DLD1 (cell line): ENCODE data around the gene CNTNAP4.

Source experiments
- in situ Hi-C: cut with HindIII; loops from 2 replicates; pipeline ENCODE4 v1.10.0; 2017; ENCODE audit warnings: low sequenced_read_pairs

The CNTNAP4 gene

DNA sequence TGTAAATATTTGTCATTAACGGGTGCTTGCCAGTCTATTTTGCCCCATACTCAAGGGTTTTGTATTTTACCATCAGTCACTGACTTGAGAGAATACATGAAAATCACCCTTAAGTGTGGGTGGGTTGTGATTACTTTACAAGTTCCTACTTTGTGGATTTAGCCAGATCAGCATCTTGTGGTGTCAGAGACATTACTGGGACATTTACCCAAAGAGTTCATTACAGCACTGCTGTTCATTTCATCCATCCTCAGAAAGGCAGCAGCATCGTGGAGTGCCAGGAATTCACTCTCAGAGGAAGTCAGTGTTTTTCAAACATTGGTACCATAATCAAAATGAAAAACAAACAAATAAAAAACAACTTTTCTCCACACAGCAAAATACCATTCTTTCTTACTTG is 110.8 kb downstream of the CNTNAP4 start:
- in situ Hi-C loops = no loop called here

DNA sequence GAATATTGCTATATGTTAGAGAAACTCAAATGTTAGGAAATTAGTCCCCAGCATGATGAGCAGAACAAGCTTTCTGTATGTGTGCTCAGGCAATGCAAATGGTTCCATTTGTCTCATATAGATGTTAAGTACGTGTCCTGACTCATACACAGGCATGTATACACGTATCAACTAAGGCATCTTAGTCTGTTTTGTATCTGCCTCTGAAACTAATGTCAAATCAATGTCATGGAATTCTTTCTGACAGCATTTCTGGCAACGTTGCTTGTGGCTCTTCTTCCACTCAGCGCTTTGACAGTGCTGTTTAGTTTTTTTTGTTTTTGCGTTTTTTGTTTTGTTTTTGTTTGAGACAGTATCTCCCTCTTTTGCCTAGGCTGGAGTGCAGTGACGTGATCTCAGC is 111.9 kb downstream of the CNTNAP4 start:
- in situ Hi-C loops = no loop called here

DNA sequence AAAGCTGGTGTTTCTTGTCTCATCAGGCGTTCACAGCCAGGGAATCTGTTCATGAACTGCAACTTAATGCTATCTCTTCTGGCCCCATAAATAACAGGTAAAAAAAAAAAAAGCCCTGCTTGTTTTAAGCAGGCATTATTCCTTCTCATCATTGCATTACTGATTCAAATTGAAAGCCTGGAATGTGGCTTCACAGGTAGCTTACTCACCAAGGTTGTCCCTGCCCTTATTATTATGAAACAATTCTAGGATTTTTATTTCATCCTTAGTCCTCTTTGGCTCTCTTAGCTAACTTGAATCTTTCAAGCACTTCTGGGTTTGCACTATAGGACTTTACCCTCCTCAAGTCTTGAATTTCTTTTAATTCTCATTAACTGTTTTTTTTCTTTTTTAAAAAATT is 113.3 kb downstream of the CNTNAP4 start:
- in situ Hi-C loops = no loop called here

DNA sequence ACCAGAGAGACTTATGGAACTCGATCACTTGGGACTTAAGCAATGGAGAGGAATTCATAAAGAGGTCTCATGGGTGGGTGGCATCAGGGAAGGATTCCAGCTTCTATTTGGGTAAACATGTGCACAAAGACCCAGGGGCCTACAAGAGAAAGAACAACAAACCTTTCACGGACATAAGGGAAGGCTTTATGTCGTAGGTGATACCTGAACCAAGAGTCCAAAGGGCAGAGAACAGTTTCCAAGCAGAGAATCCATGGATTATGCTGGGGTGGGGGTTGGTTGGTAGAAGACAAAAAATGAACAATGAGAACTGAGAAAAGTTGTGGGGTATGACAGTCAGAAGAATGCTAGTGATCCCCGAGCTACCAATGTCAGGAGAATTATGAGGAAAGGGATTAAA is 119.8 kb downstream of the CNTNAP4 start:
- in situ Hi-C loops = no loop called here

DNA sequence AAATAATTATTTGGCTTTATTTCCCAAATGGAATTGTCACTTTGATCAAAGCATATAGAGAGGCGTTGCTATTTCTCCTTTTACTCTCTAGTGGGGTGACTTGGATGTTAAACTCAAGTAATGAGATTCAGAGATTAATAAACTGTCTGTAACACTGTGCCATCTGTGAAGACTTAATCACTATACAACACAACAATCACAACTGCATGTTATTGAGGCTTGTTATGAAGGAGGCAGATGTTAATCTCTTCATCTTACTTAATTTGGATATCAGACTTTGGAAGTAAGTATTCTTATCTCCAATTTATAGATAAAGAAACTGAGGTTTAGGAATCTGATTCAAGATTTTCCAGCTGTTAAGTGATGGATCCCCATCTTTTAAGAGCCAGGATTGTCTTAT is 132.5 kb downstream of the CNTNAP4 start:
- in situ Hi-C loops = no loop called here

DNA sequence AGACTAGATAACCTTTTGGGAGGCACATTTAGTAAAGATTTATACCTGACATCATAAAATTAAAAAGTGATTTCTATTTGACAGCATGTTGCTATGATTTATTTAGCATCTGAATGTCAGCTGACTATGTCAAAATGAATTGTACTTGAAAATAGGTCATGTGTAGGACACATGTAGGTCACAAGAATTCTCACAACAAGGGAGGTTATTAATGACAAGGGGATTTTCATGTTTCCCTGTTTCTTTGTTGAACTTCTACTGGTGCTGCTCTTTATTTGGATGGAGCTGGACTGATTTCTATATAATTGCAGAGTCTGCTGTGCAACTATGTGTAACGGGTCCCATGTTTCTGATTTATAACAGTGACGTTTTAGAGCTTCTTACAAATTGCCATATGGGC is 144.4 kb downstream of the CNTNAP4 start:
- in situ Hi-C loops = no loop called here

DNA sequence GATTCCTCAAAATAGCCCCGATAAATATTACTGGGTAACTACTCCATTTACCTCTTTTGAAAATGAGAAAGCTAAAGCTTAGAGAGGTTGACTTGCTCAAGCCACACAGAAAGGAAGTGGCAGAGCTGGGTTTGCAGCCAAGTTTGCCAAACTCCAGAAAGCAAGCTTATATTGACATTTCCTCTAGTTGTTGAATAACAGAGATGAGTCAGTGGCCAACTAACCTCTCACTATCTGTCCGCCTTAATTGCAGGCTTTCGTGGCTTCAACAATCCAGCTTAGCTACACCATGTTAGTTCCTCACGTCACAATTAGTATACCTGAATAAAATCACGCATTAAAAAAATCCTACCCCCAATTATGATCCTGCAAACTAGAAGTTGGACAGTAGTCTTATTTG is 151.7 kb downstream of the CNTNAP4 start:
- in situ Hi-C loops = no loop called here

DNA sequence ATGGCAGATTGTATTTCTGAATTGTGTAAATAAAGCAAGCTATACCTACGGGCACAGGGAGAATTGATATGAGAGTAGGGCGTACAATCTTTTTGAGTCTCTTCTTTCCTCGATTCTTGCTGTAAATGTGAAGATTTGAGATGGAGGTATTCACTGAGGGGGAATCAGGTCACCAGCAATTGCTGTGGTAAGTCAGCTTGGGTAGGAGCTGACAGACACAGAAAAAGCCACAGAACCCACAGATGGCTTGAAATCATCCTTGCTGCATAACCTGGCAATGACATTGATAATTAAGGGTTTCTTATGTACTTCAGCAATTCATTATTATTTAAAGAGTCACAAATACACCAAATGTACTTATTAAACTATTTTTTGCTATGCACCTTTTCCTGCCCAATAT is 164.2 kb downstream of the CNTNAP4 start:
- in situ Hi-C loops = no loop called here

DNA sequence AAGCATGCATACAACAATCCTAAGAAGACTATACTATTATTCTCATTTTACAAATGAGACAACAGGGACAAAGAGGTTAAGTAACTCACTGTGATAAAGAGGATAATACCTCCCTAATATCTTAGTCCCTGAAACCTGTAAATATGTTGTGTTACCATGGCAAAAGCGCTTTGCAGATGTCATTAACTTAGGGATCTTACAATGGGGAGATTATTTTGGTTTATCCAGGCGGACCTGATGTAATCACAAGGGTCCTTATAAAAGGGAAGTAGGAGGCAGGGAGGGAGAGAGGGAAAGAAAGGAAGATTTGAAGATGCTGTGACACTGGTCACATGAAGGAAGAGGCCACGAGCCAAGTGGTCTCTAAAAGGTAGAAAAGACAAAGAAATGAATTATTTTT is 164.7 kb downstream of the CNTNAP4 start:
- in situ Hi-C loops = no loop called here

DNA sequence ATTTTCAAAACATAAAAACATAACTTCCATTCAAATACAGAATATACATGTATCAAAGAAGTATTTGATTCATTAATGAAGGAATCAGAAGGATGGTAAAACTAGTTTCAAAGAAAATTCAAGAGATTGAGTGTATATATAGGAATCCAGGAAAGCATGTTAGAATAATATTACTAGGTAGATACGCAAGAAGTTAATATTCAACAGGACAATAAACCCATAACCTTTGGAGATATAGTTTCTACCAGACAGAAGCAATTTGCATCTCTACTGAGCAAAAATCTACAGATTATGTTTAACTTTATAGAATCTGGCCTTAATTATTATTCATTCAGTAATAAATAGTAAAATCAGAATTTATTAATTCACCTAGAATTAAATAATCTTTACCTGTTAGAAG is 166.8 kb downstream of the CNTNAP4 start:
- in situ Hi-C loops = no loop called here

DNA sequence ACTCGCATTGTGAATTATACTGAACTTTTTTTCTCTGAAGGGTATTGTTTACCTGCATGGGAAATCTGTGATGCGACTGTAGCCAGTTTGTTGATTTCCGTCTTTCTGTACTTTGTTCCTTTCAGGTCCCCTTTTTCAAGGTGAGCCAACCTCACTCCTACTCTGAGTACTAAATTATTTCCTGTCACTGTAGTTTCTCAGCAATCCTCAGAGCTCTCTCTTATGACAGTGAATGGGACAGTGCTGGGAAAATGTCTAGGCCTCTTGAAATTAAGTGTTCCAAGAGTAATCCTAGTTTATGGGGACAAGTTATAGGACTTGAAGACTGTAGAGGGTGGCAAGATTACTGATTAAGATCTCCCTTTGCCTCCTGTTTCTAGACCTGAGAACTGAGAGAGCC is 167.6 kb downstream of the CNTNAP4 start:
- in situ Hi-C loops = no loop called here

DNA sequence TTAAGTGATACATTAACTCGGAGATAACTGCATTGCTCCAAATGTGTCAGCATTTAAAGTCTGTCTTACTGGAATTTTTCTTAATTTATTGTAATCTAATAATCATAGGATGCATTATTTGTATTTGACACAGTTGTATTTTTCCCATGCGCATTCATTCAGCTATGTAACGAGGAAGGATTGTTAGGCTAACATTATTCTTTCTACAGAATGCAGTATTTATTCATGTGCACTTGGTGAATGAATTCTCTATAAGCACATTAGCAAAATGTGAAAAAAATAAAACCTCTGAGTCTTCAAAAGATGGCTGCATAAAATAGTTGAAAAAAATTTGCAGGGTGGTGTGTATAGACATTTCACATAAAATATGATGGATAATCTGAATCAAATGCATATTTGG is 168.6 kb downstream of the CNTNAP4 start:
- in situ Hi-C loops = no loop called here

DNA sequence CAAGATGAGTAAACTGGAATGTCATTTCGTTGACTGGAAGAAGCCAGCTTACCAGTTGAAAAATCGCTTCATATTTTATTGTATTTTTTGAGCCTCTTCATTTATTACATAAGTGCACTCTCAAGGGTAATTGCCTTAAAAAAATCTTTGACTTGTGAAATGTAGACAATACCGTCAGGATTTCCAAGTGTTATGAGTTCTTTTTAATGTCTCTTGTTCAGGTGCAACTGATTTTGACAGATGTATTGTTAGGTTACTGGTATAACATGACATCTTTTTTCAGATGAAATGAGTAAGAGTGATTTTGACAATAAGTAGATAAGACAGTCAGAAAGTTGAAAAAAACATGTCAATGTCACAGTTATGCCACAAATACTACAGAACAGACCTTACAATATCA is 169.1 kb downstream of the CNTNAP4 start:
- in situ Hi-C loops = no loop called here

DNA sequence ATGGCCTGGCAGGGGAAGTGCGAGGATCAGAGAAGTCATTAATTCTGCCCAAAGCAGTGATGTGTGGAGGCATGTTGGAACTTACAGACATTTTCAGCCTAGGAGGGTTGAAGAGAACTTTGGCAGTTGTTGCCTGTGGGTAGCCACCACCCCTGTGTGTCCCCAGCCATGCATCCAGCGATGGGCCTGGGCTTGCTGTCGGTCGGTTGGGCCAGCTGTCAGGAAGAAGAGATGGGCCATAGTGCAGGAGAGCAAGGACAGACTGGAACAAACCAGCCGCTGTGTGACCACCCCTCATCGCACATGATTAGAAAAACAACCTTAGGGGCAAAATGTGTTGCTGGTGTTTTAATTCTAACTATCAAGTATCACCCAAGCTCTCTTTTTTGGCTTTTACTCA is 173.7 kb downstream of the CNTNAP4 start:
- in situ Hi-C loops = no loop called here

DNA sequence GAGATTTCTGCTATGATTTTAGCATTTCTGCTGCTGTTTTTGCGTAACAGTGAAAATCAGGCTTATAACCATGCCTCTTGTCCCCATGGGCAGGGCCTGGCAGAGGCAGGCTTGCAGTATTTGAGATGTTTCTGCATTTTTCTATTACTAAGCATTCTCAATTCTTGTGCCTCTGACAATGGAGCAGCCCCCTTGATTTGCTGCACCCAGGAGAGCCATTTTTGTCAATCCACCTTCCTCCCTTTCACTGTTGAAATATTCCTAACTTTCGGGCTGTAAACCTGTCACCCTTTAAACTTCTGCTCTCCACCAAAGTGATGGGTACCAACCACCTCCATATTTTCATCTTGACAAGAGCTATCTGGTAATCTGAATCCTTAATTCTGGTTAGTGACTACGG is 178.1 kb downstream of the CNTNAP4 start:
- in situ Hi-C loops = no loop called here

DNA sequence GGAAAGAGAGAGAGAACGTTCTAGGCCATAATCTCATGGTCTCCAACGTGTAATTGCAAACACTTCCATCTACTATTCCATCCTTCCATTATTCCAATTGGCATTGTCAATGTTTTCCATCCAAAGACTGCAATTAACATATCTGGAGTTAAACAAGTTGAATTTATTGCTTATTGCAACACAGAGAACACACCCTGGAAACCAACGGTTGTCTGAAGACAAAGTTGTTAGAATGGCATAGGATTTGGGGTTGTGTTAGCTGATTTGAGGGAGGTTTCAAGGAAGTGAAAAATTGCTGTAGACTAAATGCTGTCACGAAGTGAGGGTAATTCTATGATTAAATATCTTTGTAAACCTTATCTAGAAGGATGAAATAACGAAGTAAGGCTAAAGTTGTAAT is 178.8 kb downstream of the CNTNAP4 start:
- in situ Hi-C loops = no loop called here

DNA sequence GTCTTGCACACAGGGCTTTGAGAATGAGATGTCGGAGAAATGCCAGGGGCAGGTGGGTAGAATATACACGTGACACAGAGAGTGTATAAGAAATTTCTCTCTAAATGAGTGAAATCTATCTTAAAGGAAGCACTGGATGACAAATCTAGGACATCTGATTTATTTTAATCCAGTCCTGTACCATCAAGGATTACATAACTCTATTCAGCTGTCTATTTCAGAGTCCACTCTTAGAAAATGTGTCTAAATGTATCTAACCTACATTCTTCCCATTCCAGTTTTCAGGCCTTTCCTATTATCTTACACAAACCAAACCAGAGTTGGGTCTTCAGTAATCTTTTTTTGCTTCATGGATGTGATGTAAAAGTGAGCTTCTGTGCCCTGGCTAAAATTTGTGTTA is 181.9 kb downstream of the CNTNAP4 start:
- in situ Hi-C loops = no loop called here

DNA sequence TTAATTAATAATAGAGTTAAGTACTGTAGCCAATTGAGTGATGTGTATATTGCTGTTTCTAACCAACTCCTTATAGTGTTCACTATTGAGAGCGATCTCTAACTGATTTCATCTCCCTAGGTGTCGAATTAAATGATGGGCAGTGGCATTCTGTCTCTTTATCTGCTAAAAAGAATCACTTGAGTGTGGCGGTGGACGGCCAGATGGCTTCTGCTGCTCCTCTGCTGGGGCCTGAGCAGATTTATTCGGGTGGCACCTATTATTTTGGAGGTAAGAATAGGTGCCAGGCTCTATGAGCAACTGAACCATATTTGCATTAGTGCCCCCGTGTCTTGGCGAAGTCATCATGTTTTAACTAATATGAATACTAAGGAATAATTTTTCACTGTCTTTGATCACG is 184.6 kb downstream of the CNTNAP4 start:
- in situ Hi-C loops = no loop called here

DNA sequence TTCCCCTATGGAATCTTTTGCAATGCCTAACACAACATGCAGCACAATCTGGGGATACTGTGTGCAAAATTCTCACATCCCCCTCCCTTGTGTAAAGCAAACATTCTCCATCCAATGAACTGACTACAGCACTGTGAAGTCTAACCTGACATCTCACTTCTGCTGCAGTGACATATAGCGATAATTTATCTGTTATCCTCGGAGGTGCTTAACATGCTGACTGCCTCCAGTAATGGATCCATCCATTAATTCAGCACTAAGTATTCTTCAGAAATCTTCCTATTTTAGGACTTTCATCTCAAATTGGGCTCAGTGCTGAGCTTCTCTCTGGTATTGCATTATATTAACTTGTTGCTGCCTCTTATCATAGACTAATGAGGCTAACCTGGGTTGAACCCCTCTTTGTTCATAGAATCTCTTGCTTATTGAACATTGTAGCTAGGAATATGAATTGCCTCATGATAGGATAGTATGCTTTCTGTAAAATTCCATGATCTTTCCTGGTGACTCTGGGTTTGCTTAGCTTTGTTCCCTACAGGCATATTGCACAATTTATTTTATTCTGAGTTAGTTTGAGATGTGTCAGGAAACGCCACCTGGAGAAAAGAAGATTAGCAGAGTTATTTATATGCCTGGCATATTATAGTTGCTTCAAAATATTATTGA is 187.9 kb downstream of the CNTNAP4 start:
- in situ Hi-C loops = no loop called here

DNA sequence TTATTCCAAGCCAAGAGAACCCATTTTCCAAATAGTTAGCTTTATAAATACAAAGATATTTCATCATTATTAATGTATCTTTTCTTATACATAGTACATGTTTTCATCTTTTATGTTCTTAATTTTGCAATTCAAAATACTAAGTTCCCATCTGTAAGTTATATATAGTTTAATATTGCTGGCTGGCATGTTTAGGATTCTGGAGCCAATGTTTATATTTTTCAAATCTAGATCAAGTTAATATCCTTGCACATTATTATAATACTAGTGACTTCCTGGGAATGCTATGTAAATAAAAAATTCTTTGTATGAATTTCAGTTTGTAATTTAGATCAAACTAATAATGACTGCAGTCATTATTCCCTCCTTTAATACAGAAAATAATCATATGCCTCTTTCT is 189.7 kb downstream of the CNTNAP4 start:
- in situ Hi-C loops = no loop called here

DNA sequence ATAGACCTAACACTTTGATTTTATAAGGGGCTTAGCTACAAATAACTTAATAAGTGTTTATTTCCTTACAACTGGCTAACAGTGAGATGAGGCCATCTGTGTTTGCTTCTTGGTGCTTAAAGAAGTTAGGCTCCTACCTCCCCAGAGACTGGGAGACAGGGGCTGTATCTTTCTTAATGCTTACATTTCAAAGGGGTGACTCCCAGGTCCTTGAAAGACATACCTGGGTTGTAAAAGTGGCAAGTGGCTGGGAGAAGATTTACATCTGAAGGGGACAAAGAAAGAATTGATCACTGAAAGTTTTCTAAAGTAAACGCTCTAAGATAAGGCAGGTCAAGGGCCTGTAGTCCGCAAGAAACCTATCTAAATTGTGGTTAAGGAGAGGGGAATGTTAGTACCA is 196.8 kb downstream of the CNTNAP4 start:
- in situ Hi-C loops = no loop called here

DNA sequence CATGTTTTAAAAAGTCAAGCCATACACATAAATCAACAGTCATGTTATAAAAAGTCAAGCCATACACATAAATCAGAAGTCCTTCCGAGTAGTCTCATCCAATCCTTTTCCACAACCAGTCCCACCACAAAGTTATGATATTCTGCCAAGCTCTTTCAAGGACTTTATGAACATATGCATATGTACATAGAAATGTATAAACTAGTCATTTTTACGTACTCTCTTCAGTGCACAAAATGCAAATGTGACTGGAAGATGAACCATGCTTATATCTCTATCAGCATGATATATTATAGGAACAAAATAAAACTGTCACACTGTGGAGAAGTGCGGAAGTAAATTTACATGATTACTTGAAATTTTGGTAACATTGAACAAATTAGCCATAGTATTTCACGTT is 200.9 kb downstream of the CNTNAP4 start:
- in situ Hi-C loops = no loop called here

DNA sequence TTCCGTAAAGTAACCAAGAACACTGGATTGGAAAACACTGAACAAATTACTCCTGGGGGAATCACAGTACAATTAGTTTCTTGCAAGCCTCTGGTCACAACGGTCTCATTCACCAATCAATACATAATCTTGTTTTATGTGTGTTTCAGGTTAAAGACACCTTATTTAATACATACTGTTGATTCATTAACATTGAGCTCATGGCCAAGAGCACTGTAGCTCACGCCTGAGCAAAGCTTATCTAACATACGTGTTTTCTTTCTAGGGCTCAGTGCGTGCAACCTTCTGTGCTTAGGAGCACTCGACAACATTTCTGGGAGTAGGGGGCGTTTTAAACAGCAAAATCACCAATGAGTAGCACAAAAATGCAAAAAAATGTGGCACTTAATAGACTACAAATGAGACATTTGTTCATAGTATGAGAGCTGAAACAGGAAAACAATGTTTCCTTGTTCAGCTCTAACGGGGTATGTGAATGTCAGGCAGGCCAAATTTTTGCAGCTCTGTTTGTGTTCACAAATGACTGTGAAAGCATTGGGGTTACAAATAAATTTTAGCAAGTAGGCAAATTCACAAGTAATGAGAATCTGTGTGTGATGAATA is 206.2 kb downstream of the CNTNAP4 start:
- in situ Hi-C loops = no loop called here
